HG03571 (cell line): ENCODE results near the gene ARHGEF16.

Source experiments
- ATAC-seq: cut with Tn5 transposase; IDR thresholded peaks from one replicate; pipeline ENCODE4 v1.9.1; 2021; ENCODE audit not compliant: unreplicated experiment

ARHGEF16 gene

DNA sequence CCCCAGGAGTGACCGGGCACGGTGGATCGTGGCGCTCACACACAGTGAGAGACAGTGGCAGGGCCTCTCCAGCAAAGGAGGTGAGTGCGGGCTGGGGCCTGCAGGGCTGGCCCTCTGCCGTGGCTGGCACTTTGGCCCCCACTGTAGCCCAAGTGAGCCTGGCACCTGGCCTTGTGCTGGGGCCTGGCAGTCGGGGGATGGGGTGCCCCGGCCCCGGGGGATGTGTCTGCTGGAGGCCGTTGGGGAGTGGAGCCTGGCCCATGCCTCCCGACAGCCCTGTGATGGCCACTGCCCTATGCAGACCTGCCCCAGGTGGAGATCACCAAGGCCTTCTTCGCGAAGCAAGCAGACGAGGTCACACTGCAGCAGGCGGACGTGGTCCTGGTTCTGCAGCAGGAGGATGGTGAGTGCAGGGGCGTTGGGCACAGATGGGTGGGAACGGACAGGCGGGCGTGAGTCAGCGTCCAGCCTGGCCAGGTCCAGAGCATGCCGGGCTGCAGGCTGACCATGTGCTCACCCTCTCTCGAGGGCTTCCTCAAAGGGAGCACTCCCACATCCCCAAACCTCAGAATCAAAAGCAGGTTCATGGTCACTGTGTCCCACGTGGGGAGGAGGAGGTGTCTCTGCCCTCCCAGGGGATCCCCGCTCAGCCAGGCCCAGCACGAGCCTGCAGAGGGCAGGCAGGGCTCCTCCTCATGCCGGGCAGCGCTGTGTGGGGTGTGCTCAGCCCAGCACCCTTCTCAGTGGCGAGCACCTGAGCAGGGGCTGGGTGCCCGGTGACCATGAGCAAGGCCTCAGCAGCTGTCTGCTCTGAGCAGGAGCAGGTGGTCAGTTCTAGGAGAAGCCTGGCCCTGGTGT is 25.3 kb downstream of the ARHGEF16 start:
- ATAC-seq = no peak

DNA sequence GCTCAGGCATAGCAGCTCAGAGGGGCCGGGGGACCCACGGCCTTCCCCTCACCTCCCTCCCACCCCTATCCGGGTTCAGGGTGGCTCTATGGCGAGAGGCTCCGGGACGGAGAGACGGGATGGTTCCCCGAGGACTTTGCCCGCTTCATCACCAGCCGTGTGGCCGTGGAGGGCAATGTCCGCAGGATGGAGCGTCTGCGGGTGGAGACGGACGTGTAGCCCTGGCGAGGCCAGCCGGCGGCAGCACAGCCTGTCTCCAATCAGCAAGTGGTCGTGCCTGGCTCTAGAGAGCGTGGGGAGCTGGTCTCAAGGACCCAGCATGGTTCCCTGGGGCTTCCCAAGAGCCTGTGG is 25.9 kb downstream of the ARHGEF16 start:
- ATAC-seq = no peak

DNA sequence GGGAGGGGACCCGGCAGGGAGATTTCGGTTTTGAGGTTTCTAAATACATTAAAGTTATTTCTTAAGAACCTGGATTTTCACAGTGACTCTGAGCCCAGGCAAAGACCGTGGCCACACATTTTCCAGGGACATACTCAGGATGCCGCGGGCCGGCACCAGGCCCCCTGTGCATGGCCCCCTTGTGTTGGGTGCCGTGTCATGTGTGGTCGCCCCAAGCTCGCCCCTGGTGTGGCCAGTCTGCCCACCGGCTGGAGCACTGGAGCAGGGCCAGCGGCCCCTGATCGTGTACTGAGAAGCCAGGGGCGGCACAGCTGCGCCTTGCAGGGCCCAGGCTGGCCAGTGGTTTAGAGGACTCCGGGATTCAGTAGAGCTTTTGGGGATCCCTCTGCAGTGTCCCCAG is 26.6 kb downstream of the ARHGEF16 start:
- no peak for ATAC-seq

DNA sequence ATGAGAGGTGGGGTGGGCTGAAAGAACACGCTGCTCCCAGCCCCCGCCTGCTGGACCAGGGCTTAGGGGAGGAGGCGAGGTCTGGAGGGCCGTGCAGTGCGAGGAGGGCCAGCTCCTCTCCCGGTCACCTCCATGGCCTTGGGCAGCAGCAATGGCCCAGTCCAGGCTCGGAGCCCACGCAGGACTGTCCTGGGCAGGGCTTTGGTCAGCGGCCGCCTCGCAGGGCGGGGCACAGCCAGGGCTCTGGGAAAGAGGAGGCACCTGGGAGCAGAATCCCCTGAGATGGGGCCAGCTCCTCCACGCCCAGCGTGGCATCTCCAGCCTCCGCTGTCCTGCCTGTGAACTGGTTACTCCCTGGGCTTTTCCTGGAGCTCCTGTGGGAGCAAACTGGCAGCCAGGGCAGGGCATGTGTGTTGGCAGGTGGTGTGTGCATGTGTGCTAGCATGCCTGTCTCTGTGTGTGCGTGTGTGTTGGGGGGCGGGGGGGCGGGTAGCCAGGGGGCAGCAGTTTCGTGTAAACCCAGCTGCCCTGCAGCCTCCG is 27.4 kb downstream of the ARHGEF16 start:
- ATAC-seq = no peak

DNA sequence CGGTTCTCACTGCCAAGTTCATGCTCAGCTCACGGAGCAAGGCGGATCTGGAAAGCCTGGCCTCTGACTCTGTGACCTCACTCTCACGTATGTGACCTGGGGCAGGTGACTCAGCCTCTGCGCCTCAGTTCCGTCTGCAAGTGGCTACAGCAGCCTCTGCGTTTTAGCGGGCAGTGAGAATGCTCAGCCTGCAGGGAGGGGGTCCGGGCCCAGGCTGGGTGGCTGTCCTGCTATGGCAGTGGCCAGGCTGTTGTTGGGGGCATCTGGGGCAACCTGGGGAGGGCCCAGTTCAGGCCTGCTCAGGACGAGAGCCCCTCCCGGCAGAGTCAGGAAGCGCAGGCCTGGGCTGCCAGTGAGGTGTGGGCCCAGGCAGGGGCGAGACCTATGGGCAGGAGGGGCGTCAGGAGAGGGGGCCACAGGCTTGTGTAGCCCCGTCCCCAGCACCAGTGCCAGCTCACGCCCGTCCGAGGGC is 27.9 kb downstream of the ARHGEF16 start:
- ATAC-seq = no peak

DNA sequence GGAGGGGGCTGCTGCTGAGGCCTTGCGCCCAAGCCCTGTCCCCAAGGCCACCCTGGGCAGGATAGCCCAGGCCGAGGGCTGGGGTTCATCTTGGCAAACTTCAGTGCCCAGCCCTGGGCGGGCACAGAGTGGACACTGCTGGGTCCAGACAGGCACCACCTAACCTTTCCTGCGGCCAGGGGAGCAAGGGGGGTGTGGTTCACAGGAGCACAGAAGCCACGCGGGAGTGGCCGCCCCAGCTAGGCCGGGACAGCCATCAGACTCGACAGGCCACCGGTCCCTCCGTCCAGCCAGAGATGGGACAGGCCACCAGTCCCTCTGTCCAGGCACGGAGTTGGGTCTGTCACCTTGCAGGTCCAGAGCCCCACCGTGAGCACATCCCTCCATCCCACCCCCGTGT is 28.9 kb downstream of the ARHGEF16 start:
- no peak for ATAC-seq

DNA sequence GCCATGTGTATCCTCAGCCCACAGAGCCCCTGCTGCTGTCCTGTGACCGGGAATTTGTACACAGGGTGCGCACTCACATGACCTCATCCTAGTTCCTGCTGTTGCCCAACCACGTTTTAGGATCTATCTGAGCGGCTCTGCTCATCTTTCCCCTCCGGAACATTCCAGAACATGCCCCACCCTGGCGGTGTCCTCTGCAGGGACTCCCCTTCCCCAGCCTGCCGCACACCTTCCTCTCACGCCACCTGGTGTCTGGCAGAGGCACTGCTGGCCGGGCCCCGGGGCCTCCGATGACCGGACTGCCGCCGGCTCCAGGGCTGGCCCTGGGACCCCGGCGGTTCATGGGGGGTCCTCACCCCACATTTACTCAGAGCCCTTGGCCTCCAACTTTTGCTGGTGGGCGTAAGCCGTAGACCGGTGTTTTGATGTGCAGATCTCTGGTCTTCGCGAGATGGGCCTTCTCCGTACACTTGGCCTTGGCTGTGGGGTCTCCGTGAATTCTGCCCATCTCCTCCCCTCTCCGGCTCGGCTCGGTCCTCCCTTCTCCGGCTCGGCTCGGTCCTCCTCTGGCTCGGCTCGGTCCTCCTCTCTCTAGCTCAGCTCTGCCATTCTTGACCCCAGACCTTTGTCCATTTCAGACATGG is 29.5 kb downstream of the ARHGEF16 start:
- no peak for ATAC-seq

DNA sequence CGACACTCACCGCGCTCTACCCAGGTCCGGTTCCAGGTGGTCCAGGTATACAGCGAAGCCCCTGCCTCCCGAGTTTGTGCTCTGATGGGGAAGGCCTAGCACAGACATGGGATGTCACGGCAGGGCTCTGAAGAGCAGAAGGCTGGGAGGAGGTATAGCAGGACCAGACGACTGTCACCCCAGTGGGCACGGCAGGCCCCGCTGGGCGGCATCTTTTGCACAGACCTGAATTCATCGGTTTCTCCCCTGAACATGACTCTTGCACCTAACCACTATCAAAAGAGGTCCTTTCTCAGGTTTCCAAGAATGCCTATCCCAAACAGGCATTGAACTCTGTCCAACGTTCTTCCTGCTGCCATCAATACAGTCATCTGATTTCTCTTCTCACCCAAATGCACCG is 30.6 kb downstream of the ARHGEF16 start:
- no peak for ATAC-seq

DNA sequence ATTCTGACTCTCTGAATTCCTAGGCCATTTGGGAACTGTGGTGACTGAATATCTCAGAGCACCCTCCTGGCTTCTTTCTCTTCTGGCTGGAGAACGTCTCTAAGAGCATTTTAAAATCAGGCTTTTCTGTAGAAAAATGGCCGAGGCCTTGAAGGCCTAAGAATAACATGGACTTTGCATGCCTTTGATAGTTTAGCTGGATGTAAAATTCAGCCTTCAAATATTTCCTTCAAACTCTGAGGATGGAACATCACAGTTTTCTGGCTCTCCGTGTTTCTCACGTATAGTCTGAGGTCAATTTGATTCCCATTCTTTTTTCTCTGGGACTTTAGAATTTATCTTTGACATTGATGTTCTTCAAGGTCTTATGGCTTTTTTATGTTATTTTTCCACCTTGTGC is 34.0 kb downstream of the ARHGEF16 start:
- no peak for ATAC-seq

DNA sequence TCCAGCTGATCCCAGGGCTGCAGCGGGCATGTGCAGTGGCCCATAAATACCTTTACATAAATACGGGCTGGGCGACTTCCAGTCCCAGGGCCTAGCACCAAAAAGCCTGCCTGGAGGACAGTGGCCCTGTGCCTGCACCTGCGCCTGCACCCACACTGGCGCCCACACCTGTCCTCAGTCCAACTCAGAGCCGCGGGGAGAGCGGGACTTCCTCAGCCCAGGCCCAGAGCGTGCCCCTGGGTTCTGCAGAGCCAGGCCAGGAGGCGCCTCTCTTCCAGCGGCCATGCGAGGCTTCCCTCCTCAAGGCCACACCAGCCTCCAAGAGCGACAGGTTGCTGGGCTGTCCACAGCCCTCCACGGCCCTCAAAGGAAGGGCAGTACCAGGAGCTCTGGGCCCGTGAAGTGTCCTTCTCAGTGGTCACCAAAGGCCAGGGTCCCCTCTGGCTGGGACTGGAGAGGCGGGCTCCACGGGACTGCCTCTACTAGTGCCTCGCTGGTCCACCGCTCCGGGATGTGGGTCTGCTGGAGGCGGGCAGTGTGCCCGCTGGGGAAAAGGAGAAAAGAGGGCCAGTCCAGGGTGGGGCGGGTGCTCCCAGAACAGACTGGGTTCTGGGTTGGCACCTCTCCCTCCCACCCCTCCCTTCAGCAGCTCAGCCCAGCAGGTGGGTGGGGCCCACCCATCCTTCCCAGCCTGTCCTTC is 35.7 kb downstream of the ARHGEF16 start:
- ATAC-seq = no peak

DNA sequence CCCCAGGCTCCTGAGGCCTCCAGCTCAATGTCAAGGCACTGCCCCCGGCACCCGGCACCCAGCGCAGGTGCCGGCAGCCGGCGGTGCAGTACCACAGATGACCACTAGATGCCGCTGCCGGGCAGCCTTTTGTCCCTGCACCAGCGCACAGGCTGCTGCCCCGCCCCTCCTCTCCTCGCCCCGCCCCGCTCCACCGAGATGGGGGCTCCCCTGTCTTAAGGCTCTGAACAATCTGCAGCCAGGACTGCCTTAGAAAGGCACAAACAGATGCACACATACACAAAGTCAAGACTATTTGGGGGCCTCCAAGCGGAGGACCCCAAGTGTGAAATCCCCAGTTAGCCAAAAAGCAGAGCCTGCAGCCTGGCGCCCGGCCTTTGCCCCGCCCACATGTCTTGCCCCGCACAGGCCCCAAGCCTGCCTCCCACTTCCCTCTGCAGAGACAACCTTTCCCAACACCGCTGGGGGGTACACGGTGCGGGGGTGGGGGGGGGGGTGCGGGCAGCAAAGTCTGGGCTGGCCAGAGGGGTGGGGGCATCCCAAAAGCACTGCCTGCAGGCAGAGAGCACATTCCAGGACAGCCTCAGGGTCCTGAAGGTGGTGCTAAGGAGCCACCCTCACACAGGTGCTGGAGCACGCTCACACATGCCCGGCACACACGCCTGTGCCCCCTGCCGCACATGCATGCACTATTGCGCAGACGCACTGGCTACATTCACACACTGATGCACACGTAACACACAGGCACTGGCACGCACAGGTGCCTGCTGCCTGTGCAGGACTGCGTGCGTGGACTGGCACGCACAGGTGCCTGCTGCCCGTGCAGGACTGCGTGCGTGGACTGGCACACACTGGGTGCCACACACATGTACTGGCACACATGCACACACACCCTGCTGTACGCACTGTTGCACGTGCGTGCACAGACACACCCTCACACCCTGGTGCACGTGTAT is 37.1 kb downstream of the ARHGEF16 start:
- ATAC-seq = peak; percentile 54

DNA sequence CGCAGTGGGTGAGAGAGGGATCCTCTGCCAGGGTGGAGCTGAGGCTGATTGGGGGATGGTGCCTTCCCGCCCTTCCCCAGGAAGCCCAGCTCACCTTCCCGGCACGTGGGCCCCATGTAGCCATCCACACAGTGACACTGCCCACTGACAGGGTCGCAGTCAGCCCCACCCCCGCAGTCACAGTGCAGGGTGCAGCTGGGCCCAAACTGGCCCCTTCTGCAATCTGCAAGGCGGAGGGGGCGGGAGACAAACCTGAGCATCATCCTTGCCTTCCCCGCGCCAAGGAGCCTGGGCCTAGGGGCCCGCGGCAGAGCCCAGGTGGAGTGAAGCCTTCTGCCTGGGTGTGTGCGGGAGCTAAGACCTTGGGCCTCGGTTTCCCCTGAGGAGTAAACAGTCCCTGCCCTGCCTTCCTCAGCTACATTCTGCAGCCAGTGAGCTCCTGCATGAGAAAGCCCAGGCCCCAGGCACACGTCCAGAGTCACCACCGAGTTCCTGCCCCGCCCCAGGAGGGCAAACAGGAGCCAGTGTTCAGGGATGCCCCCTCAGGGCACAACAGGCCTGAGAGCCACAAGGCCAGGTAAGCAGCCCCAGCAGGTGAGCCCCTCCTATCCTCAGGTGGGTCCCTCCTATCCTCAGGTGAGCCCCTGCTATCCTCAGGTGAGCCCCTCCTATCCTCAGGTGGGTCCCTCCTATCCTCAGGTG is 38.2 kb downstream of the ARHGEF16 start:
- no peak for ATAC-seq

DNA sequence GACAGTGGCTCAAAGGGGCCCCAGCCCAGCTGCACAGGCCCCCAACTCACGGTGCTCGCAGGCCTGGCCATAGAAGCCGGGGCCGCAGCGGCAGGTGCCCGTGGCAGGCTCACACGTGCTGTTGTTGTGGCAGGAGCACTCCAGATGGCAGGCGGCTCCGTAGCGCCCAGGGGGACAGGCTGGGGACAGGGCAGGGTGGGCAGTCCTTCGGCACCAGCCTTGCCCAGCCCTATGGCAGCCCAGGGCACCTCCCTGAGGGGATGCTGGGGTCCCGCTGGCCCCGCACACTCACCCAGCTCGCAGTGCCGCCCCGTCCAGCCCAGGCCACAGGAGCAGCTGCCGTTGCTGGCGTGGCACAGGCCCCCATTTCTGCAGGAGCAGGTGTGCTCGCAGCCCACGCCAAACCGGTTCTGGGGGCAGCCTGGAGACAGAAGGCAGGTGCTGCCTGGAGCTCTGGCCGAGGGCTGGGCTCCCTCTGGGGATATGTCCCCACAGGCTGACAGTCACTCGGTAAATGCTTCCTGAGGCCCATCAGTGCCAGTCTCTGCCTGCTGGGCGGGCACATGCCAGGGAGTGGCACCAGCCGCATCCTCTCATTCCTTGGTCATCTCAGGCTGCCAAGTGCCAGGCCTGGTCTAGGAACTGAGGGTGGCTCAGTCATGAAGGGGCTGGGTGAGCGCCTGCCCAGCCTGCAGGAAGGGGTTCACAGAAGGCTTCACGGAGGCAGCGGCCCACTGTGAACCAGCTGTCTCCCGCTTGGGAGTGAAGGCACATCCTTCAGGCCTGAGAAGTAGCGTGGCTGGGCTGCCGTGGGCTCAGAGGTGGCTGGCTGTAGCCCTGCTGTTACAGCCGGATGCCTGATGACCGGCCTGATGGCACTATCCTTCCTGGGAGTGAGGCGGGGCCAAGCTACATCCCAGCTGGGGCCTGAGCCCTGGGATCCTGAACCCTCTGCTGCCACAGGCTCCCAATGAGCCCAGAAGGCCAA is 40.1 kb downstream of the ARHGEF16 start:
- ATAC-seq = no peak

DNA sequence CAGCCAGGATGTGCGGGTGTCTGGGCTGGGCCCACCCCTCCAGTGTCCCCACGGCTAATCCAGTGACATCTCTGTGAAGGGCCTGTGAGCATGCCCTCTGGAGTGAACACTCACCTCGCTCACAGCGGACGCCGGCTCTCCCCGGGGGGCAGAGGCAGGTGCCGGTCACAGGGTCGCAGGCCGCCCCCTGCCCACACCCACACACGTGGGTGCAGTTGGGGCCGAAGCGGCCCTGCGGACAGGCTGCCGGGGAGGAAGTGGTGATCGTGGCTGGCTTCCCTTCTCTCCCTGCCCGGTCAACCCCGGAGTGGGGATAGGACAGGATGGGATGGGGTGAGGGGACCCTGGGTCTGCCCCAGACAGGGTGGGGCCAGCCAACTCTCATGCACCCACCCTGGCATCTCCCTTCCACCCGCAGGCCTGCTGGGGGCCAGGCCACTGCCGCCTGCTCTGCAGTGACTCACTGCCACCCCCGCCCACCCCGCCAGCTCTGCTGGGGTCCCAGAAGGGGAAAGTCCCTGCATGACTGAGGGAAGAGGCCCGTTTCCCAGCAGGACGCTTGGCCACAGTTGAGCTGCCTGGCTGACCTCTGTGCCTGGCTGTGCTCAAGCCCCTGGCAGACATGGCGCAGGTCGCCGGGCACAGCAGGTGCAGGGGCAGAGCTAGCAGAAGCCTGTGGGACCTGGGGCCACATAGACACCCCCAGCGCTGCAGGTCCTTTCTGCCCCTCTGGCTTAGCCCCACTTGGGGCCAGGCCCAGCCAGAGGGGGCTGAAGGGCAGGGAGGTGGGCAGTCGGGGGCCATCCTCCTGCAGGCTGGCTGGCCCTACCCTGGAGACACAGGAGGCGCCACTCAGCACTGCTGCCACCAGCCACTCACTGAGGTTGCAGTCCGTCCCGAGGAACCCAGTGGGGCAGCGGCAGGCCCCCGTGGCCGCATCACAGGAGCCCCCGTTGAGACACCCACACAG is 41.6 kb downstream of the ARHGEF16 start:
- ATAC-seq = no peak

DNA sequence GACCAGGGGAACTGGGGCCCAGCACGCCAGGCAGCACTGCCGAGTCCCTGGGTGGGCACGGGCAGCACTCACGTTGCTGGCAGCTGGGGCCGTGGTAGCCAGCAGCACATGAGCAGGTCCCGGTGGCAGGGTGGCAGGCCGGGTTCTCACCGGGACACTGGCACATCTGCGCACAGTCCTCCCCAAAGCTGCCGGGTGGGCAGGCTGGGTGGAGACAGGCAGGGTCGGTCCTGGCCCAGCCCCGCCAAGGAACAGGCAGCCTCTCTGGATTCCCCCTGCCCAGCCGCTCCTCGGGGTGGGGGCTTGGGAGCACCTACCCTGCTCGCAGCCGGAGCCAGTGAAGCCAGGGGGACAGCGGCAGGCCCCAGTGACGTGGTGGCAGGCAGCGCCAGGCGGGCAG is 42.5 kb downstream of the ARHGEF16 start:
- no peak for ATAC-seq

DNA sequence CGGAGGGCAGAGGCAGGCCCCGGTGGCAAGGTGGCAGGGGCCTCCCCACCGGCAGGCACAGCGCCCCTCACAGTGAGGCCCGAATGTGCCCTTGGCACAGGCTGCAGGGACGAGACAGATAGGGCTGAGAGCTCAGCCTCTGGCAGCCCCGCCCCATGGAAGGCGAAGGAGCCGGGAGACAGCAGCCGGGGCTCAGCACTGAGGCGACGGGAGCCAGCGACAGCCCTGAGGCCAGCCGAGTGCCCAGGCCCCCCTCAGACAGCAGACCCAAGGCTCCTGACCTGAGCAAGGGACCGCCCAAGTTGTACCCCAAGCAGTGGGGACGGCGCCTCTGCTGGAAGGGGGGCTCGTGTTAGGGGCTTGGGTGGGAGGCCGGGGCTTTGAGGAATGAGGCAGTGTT is 43.1 kb downstream of the ARHGEF16 start:
- no peak for ATAC-seq

DNA sequence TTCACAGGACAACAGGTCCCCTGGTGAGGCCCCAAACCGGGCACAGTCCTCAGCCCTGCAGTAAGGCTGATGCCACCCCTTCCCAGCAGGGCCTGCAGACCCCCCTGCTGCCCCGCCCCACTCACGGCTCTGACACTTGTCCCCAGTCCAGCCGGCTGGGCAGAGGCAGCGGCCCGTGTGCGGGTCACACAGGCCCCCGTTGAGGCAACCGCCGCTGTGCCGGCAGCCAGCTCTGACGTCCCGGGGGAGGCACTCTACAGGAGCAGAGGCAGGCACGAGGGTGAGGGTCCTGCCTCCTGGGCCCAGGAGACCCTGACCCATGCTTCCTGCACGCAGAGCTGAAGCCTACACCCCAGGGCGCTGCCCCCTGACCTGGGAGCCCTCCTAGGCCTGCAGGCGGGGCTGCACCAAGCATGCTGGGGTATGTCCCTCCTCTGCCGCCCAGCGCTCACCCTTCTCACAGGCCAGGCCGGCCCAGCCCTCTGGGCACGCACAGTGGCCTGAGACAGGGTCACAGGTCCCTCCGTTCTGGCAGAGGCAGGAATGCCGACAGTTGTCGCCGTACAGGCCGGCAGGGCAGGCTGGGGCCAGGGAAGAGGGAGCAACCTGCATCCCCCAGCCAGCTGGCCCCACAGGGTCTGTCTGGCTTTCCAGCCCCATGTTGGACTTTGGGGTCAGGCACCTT is 43.9 kb downstream of the ARHGEF16 start:
- no peak for ATAC-seq
